RPMI8226 (cell line): ENCODE results near the gene ANKRD11.
A peak's percentile ranks its signal among the peaks of the same experiment; 100 is the strongest.

Source experiments
- DNase-seq: peaks from one replicate; pipeline ENCODE4 v3.0.0-alpha.2; 2015

ANKRD11 gene

GRCh38 chr16:89490439-89491237 is at the start of gene ANKRD11:
Gene ANKRD11, minus strand, starts transcription at chr16:89490561. Its CDS starts 173,542 bp downstream, at chr16:89317019.
- DNase-seq: peak; percentile 98

GRCh38 chr16:89538286-89538685 is 47.9 kb upstream of the ANKRD11 start:
- no peak for DNase-seq

GRCh38 chr16:89537549-89537925 is 47.2 kb upstream of the ANKRD11 start:
- DNase-seq: no peak

- no peak for DNase-seq
Observed at GRCh38 chr16:89536886-89537548, 46.7 kb upstream of the ANKRD11 start.

GRCh38 chr16:89536371-89536770 is 46.0 kb upstream of the ANKRD11 start:
- DNase-seq: no peak

GRCh38 chr16:89534252-89534756 is 43.9 kb upstream of the ANKRD11 start:
- DNase-seq: no peak

- no peak for DNase-seq
Observed at GRCh38 chr16:89531821-89532526, 41.6 kb upstream of the ANKRD11 start.

GRCh38 chr16:89530401-89531381 is 40.3 kb upstream of the ANKRD11 start:
- DNase-seq: no peak

GRCh38 chr16:89529097-89529496 is 38.7 kb upstream of the ANKRD11 start:
- no peak for DNase-seq

GRCh38 chr16:89525146-89525913 is 35.0 kb upstream of the ANKRD11 start:
- no peak for DNase-seq

- DNase-seq: no peak
Observed at GRCh38 chr16:89523680-89524344, 33.5 kb upstream of the ANKRD11 start.

- no peak for DNase-seq
Observed at GRCh38 chr16:89522287-89522686, 31.9 kb upstream of the ANKRD11 start.

GRCh38 chr16:89519881-89520280 is 29.5 kb upstream of the ANKRD11 start:
- DNase-seq: no peak

- DNase-seq: no peak
Observed at GRCh38 chr16:89517128-89517527, 26.8 kb upstream of the ANKRD11 start.

- no peak for DNase-seq
Observed at GRCh38 chr16:89512453-89512852, 22.1 kb upstream of the ANKRD11 start.

GRCh38 chr16:89511374-89511773 is 21.0 kb upstream of the ANKRD11 start:
- DNase-seq: no peak

GRCh38 chr16:89510526-89510925 is 20.2 kb upstream of the ANKRD11 start:
- no peak for DNase-seq

- peak; percentile 84 for DNase-seq
Observed at GRCh38 chr16:89507834-89508590, 17.7 kb upstream of the ANKRD11 start, which contains the start of gene SPG7. Gene SPG7, plus strand, starts transcription at chr16:89508403. Its CDS starts 15 bp downstream, at chr16:89508418.

GRCh38 chr16:89507214-89507833 is 17.0 kb upstream of the ANKRD11 start:
- no peak for DNase-seq

GRCh38 chr16:89506791-89507191 is 16.4 kb upstream of the ANKRD11 start:
- DNase-seq: no peak
